Retinal pigment epithelial cell (primary cell): Measurements from ENCODE around the gene VAV3.
A peak's percentile ranks its signal among the peaks of the same experiment; 100 is the strongest.

Experiments used
- DNase-seq: peaks from one replicate; pipeline ENCODE4 v3.0.0-alpha.2; 2010; ENCODE audit warnings: low read depth
- H3K4me3 ChIP-seq: 2 replicates; pipeline ENCODE4 v1.5.1; 2011; ENCODE audit warnings: mild to moderate bottlenecking, low read length, control low read depth, moderate library complexity
- CTCF ChIP-seq: conservative IDR thresholded peaks from 2 replicates; pipeline ENCODE4 v1.5.1; 2011; ENCODE audit warnings: low read depth, low read length, control low read depth, inconsistent platforms

The VAV3 gene

GRCh38 chr1:107830526-107830925, 134.5 kb downstream of the VAV3 start:
- no peak overlapping the region for H3K4me3 ChIP-seq
- no peak for DNase-seq
- no peak for TF ChIP-seq CTCF

GRCh38 chr1:107830075-107830474, 134.9 kb downstream of the VAV3 start:
- no peak for TF ChIP-seq CTCF
- no peak overlapping the region for H3K4me3 ChIP-seq
- DNase-seq, result no peak

- peak; percentile 2 for DNase-seq
- no peak overlapping the region for H3K4me3 ChIP-seq
- TF ChIP-seq CTCF, result no peak
Measured at GRCh38 chr1:107829036-107829770, 135.8 kb downstream of the VAV3 start.

GRCh38 chr1:107824946-107825345, 140.0 kb downstream of the VAV3 start:
- no peak overlapping the region for H3K4me3 ChIP-seq
- no peak for TF ChIP-seq CTCF
- DNase-seq, result no peak

- TF ChIP-seq CTCF, result no peak
- no peak for DNase-seq
- H3K4me3 ChIP-seq, result no peak overlapping the region
Measured at GRCh38 chr1:107821340-107821739, 143.6 kb downstream of the VAV3 start.

DNA sequence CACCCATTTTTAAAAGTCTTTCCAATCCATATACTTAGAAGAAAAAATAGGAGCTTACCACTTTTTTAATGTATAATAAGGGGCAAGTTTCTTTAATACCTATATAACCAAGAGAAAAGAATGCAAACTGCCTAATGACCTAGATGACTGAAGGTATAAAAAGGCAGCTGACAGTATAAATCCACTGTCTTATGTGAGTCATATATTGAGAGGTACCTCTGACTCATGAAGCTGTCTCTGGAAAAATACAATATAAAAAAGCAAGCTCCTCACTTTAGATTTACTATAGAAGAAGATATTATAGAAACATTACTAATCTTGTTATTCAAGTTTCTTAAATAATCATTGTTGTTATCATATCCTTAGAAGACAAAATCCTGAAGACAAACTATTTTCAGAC, 144.2 kb downstream of the VAV3 start:
- peak; percentile 29 for DNase-seq

More for the DNA sequence above, 144.2 kb downstream of the VAV3 start:
- H3K4me3 ChIP-seq, result no peak overlapping the region
- TF ChIP-seq CTCF, result no peak
